ENCODE measurements around the gene MOV10.

- TF ChIP-seq CTCF (IDR thresholded peaks at IDR 0.05) (no peak), POLR2A (IDR thresholded peaks at IDR 0.05) (no peak), POLR2AphosphoS5 (IDR thresholded peaks at IDR 0.05; ENCODE audit: insufficient read depth in 1 of 2, low read depth in 1 of 2) (no peak)
Observed at GRCh38 chr1:112665857-112666256, 8.6 kb upstream of the MOV10 start.
